ENCODE results near the gene VPS37B. TPM values are rescaled to one million over a fixed set of nuclear protein-coding genes. Genes with fewer than 3 reads are reported as not detected.

Gene VPS37B
- total and polyA plus RNA-seq, 2 donors (not counting 1 experiment from before 2014, with no cell fraction given): 10.7 to 25.6 TPM

DNA sequence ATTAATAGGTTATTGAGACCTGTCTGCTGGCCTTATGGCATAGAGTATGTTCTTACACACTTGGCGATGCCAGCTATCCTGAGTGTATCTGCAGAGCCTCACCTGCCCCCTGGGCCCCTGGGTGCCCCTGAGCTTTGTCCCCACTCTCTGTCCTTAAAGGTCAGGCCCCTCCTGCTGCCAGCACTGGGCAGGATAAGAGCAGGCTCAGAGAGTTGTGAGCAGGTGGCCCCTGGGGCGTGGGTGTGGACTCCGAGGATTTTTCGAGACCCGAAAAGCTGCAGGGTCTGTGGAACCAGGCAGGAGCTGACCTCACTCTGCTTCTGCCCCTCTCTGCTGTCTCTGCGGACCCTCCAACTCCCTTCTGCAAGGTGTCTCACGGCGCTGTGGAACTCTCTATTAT lies 52.5 kb downstream of the VPS37B start:
- Histone ChIP-seq H3K9ac (ENCODE audit: insufficient read depth, low read length) (no peak overlapping the region), H4K20me1 (ENCODE audit: control insufficient read depth, extremely low read depth, insufficient read depth, low read length) (no peaks in the 10 kb centered on the region), H3K27me3 (ENCODE audit: control insufficient read depth, insufficient read depth, low read length) (no peaks in the 10 kb centered on the region), H3K4me1 (ENCODE audit: control insufficient read depth, extremely low read depth, insufficient read depth, low read length) (peaks cover 13% of the 10 kb centered on the region), H3K27ac (ENCODE audit: insufficient read depth, low read length) (no peak overlapping the region), H3K4me3 (replicated peaks in 1 of 4; ENCODE audit: control extremely low read depth in 1 of 4, insufficient read depth in 1 of 4, low read depth in 3 of 4, low read length in 4 of 4) (no peak overlapping the region), H3K36me3 (ENCODE audit: control insufficient read depth, insufficient read depth, low read length) (no peaks in the 10 kb centered on the region), H3K79me2 (ENCODE audit: control insufficient read depth, insufficient read depth, low read length) (no peaks in the 10 kb centered on the region), H3K4me2 (ENCODE audit: extremely low read depth, insufficient read depth, low read length) (no peak overlapping the region), H3K9me3 (ENCODE audit: control insufficient read depth, insufficient read depth, low read depth, low read length) (no peaks in the 10 kb centered on the region), H2AFZ (ENCODE audit: low read length) (no peak overlapping the region)
- DNase-seq (ENCODE audit: low read depth in 2 of 2): no peak
- TF ChIP-seq, protein P1, sequence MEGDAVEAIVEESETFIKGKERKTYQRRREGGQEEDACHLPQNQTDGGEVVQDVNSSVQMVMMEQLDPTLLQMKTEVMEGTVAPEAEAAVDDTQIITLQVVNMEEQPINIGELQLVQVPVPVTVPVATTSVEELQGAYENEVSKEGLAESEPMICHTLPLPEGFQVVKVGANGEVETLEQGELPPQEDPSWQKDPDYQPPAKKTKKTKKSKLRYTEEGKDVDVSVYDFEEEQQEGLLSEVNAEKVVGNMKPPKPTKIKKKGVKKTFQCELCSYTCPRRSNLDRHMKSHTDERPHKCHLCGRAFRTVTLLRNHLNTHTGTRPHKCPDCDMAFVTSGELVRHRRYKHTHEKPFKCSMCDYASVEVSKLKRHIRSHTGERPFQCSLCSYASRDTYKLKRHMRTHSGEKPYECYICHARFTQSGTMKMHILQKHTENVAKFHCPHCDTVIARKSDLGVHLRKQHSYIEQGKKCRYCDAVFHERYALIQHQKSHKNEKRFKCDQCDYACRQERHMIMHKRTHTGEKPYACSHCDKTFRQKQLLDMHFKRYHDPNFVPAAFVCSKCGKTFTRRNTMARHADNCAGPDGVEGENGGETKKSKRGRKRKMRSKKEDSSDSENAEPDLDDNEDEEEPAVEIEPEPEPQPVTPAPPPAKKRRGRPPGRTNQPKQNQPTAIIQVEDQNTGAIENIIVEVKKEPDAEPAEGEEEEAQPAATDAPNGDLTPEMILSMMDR (conservative IDR thresholded peaks at IDR 0.05 in 1 of 2, IDR thresholded peaks at IDR 0.05 in 1 of 2; ENCODE audit: low read depth in 1 of 2, low read length in 2 of 2): no peak
- no peak for TF ChIP-seq EZH2 (IDR thresholded peaks at IDR 0.05; ENCODE audit: low read length, missing control alignments)

DNA sequence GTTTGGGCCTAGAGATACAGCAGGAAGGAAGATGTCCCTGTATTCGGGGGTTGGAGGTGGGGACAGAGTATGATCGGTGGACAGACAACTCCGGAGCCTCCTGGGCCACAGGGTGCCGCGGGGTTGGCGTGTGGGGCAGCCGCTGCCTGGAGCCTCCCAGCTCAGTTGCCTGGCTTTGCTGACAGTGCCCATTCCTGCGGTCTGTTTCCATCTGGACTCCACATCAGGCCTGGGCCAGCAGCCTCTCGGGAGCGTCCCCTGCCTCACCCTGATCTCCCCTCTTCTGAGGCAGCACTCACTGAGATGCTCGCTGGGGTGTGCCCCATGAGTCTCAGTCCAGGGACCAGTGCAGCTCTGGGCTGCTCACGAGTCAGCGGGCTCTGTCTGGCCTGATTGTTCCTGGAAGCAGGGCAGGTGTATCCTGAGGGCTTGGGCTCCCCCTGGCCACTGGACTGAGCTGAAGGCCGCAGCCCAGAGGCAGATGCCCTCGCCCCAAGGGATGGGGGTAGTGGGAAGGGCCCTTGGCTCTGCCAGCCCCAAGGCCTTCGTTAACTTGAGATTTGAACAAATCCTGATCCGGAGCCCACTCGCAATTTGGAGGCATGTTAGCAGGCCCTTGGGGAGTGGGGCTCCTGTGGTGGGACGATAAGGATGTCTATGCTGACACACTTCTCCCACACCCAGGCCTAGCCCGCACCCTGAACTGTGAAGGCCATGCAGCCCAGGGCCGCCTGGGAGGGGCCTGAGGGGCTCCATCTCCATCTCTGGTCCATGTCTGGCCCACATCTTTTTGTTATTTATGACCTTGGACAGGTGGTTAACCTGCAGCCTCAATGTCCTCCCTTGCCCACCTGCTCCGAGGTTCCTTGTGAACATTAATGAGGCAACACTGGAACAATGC lies 53.2 kb downstream of the VPS37B start:
- H4K20me1 ChIP-seq (ENCODE audit: control insufficient read depth, extremely low read depth, insufficient read depth, low read length): no peaks in the 10 kb centered on the region
- H3K4me2 ChIP-seq (ENCODE audit: extremely low read depth, insufficient read depth, low read length): no peak overlapping the region
- H3K4me3 ChIP-seq (replicated peaks in 1 of 4; ENCODE audit: control extremely low read depth in 1 of 4, insufficient read depth in 1 of 4, low read depth in 3 of 4, low read length in 4 of 4): no peak overlapping the region
- H3K9ac ChIP-seq (ENCODE audit: insufficient read depth, low read length): no peak overlapping the region
- H3K4me1 ChIP-seq (ENCODE audit: control insufficient read depth, extremely low read depth, insufficient read depth, low read length): peaks cover 13% of the 10 kb centered on the region
- H3K79me2 ChIP-seq (ENCODE audit: control insufficient read depth, insufficient read depth, low read length): no peaks in the 10 kb centered on the region
- H3K36me3 ChIP-seq (ENCODE audit: control insufficient read depth, insufficient read depth, low read length): no peaks in the 10 kb centered on the region
- H3K27me3 ChIP-seq (ENCODE audit: control insufficient read depth, insufficient read depth, low read length): no peaks in the 10 kb centered on the region
- H3K27ac ChIP-seq (ENCODE audit: insufficient read depth, low read length): no peak overlapping the region
- TF ChIP-seq, protein P1 (conservative IDR thresholded peaks at IDR 0.05 in 1 of 2, IDR thresholded peaks at IDR 0.05 in 1 of 2; ENCODE audit: low read depth in 1 of 2, low read length in 2 of 2): no peak
- no peaks in the 10 kb centered on the region for H3K9me3 ChIP-seq (ENCODE audit: control insufficient read depth, insufficient read depth, low read depth, low read length)
- no peak overlapping the region for H2AFZ ChIP-seq (ENCODE audit: low read length)
- DNase-seq (ENCODE audit: low read depth in 2 of 2): peak in 1 of 2 donors; percentile 53

DNA sequence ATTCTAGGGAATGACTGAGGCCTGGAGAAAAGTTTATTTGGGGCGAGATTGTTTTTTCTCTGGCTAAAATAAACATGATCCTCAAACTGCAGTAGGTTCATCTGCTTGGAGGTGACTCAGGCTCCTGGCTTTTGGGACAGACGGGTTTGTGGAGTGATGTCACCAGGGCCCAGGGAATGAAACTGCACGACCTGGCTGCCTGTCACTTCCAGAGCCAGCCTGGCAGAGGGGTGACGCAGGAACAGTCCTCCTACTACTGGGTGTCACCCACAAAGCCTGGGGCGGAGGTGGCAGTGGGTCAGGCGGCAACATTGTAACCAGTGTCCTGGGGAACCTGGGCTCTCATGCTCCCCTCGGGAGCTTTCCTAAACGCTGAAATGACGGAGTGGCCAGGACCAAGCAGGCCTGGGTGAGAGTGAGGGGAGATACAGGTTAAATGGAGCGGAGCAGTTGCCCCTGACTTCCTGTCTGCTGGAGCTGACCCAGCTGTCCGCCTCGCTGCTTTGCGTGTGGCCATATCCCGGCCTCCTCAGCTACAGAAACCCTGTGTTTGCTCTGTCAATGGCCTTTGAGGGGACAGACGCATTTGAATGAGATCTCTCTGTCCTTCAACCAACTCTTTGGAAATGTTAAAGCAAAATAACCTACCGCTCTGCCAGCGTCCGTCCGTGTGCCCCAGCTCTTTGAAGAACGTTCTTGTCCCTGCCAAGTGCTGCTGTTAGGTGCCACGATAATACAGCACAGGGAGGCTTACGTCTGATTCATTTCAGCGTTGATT lies 54.2 kb downstream of the VPS37B start:
- Histone ChIP-seq H3K4me3 (replicated peaks in 1 of 4; ENCODE audit: control extremely low read depth in 1 of 4, insufficient read depth in 1 of 4, low read depth in 3 of 4, low read length in 4 of 4) (no peak overlapping the region), H3K36me3 (ENCODE audit: control insufficient read depth, insufficient read depth, low read length) (no peaks in the 10 kb centered on the region), H4K20me1 (ENCODE audit: control insufficient read depth, extremely low read depth, insufficient read depth, low read length) (no peaks in the 10 kb centered on the region), H3K27ac (ENCODE audit: insufficient read depth, low read length) (no peak overlapping the region), H3K9ac (ENCODE audit: insufficient read depth, low read length) (no peak overlapping the region), H3K79me2 (ENCODE audit: control insufficient read depth, insufficient read depth, low read length) (no peaks in the 10 kb centered on the region), H2AFZ (ENCODE audit: low read length) (no peak overlapping the region), H3K27me3 (ENCODE audit: control insufficient read depth, insufficient read depth, low read length) (no peaks in the 10 kb centered on the region), H3K4me2 (ENCODE audit: extremely low read depth, insufficient read depth, low read length) (peak overlapping the region; percentile 29), H3K4me1 (ENCODE audit: control insufficient read depth, extremely low read depth, insufficient read depth, low read length) (peaks cover 13% of the 10 kb centered on the region), H3K9me3 (ENCODE audit: control insufficient read depth, insufficient read depth, low read depth, low read length) (no peaks in the 10 kb centered on the region)
- peak; percentile 54 to 79 for DNase-seq (ENCODE audit: low read depth in 2 of 2)
- TF ChIP-seq EZH2 (IDR thresholded peaks at IDR 0.05; ENCODE audit: low read length, missing control alignments): no peak
- TF ChIP-seq, protein P1 (conservative IDR thresholded peaks at IDR 0.05 in 1 of 2, IDR thresholded peaks at IDR 0.05 in 1 of 2; ENCODE audit: low read depth in 1 of 2, low read length in 2 of 2): no peak
